Measurements from ENCODE around the gene LPAR6.

DNA sequence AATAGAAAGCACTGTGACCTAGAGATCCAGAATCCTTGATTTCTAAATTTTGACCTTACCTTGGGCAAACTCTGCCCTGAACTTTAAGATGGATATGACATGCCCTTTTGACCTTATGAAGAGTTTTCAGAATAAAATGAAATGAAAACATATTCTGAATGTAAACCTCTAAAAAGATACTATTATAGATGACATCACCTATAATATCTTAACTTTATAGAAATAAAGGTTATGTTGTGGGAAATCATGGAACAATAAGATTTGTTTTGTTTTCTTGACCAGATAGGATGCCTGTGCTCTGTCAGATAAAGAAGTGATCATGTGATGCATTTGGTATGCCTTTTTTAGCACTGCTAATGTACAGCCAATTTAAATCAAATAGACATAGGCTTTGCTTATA, 13.1 kb upstream of the LPAR6 start:
- TF ChIP-seq, protein P1, sequence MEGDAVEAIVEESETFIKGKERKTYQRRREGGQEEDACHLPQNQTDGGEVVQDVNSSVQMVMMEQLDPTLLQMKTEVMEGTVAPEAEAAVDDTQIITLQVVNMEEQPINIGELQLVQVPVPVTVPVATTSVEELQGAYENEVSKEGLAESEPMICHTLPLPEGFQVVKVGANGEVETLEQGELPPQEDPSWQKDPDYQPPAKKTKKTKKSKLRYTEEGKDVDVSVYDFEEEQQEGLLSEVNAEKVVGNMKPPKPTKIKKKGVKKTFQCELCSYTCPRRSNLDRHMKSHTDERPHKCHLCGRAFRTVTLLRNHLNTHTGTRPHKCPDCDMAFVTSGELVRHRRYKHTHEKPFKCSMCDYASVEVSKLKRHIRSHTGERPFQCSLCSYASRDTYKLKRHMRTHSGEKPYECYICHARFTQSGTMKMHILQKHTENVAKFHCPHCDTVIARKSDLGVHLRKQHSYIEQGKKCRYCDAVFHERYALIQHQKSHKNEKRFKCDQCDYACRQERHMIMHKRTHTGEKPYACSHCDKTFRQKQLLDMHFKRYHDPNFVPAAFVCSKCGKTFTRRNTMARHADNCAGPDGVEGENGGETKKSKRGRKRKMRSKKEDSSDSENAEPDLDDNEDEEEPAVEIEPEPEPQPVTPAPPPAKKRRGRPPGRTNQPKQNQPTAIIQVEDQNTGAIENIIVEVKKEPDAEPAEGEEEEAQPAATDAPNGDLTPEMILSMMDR (IDR thresholded peaks at IDR 0.05; ENCODE audit: low read depth, low read length, poor library complexity, severe bottlenecking): no peak
- no peak for TF ChIP-seq EZH2phosphoT487 (IDR thresholded peaks at IDR 0.05; ENCODE audit: borderline replicate concordance, low read length)
